GM06990 (cell line): ENCODE data around the gene RASL11B.

Experiments
- DNase-seq: peaks from one replicate; pipeline ENCODE4 v3.0.0-alpha.2; 2011; ENCODE audit not compliant: insufficient read length; ENCODE audit errors: extremely low read depth
- H3K27me3 ChIP-seq: replicated peaks from 2 replicates; pipeline ENCODE4 v1.6.0; 2011; ENCODE audit warnings: low read length; ENCODE audit not compliant: control insufficient read depth, insufficient read depth
- H3K36me3 ChIP-seq: 2 replicates; pipeline ENCODE4 v1.5.1; 2011; ENCODE audit warnings: low read length; ENCODE audit not compliant: control insufficient read depth, insufficient read depth
- H3K4me3 ChIP-seq: replicated peaks from 2 replicates; pipeline ENCODE4 v1.5.1; 2011; ENCODE audit warnings: low read depth, mild to moderate bottlenecking, control low read depth, low read length
- TF ChIP-seq, protein P1 (sequence below): IDR thresholded peaks from 2 replicates; pipeline ENCODE4 v1.5.1; 2011; ENCODE audit warnings: low read length, control low read depth, mild to moderate bottlenecking, inconsistent platforms; ENCODE audit not compliant: insufficient read depth, poor library complexity, severe bottlenecking

The RASL11B gene

DNA sequence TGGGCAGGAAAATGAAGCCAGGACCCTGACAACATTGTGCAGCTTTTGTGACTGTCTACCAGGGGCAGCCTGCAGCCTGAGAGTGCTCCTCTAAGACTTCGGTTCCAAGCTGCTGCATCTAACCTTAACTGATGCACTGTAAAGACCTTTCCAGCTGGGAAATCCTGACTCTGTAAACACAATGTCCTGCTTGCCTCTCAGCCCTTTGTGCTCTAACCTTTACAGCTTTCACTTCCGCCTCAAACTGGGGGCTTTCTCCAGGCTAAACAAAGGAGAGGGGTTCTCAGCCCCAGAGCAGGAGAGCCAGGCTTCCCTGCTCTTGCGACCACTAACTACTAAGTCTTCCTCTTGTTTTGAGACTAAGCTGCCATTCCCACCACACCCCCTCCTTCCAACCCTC is 19.3 kb upstream of the RASL11B start:
- no peak for DNase-seq
- Histone ChIP-seq H3K36me3 (no peaks in the 10 kb centered on the region), H3K27me3 (no peaks in the 10 kb centered on the region), H3K4me3 (no peak overlapping the region)
- TF ChIP-seq, protein P1, sequence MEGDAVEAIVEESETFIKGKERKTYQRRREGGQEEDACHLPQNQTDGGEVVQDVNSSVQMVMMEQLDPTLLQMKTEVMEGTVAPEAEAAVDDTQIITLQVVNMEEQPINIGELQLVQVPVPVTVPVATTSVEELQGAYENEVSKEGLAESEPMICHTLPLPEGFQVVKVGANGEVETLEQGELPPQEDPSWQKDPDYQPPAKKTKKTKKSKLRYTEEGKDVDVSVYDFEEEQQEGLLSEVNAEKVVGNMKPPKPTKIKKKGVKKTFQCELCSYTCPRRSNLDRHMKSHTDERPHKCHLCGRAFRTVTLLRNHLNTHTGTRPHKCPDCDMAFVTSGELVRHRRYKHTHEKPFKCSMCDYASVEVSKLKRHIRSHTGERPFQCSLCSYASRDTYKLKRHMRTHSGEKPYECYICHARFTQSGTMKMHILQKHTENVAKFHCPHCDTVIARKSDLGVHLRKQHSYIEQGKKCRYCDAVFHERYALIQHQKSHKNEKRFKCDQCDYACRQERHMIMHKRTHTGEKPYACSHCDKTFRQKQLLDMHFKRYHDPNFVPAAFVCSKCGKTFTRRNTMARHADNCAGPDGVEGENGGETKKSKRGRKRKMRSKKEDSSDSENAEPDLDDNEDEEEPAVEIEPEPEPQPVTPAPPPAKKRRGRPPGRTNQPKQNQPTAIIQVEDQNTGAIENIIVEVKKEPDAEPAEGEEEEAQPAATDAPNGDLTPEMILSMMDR: no peak

DNA sequence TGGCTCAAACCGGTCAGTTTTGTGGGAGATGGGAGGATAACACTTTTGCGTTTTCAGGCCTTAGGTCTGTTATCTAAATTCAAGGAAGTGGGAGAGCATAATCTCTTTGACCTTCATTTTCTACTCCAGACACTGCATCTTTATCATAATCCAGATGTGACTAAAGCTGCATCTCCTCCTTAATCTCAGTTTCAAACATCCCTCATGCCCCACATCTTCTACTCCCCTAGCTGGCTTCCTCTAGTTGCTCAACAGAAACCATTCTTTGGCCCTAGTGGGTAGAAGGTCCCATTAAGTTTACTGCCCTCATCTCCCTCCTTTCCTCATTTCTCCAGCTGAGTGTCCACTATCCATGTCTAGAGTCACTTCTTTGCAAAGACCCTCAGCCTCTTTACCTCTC is 18.8 kb upstream of the RASL11B start:
- no peaks in the 10 kb centered on the region for H3K36me3 ChIP-seq
- H3K27me3 ChIP-seq: no peaks in the 10 kb centered on the region
- H3K4me3 ChIP-seq: no peak overlapping the region
- TF ChIP-seq, protein P1: no peak
- no peak for DNase-seq

GRCh38 chr4:52843958-52844357 is 18.2 kb upstream of the RASL11B start:
- Histone ChIP-seq H3K36me3 (no peaks in the 10 kb centered on the region), H3K27me3 (no peaks in the 10 kb centered on the region)
- TF ChIP-seq, protein P1: no peak

DNA sequence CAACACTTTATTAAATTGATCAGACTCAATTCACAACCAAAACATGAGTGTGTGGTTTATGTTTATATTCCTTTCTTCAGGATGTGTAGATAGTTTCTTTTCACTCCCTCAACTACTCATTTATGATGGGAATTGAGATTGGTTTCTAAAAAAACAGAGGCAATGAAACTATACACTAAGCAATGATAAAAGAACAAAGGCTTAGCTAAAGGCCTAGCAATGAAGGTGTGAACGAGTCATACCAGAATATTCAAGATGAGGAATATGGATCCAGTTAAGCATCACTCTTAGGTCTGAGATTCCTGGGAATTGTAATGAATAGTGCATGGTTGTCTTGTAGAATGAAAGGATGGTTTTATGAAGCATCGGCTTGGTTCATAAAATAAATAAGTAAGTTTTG is 17.5 kb upstream of the RASL11B start:
- Histone ChIP-seq H3K27me3 (no peaks in the 10 kb centered on the region), H3K4me3 (no peak overlapping the region), H3K36me3 (no peaks in the 10 kb centered on the region)
- DNase-seq: no peak
- TF ChIP-seq, protein P1: no peak

More at GRCh38 chr4:52843958-52844357, 18.2 kb upstream of the RASL11B start:
- H3K4me3 ChIP-seq: no peak overlapping the region
- DNase-seq: no peak

DNA sequence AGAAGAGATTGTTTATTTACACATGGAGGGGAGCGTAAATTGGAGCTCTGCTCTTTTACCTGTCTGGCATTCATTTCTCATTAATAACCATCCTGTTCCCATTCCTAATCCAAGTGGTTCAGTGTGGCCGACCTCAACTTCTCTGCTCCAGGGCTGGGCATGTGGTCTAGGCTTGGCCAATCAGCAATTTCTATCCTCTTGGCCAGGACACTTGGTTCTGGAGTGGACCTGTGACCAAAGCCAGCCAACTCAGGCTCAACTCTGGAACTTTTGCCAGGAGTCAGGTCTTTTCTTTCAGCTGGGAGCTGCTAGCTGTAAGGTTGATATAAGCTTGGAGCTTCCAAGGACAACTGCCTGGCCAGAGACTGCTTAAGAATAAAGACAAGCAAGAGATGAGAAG is 15.6 kb upstream of the RASL11B start:
- DNase-seq: no peak
- TF ChIP-seq, protein P1: no peak
- Histone ChIP-seq H3K36me3 (no peaks in the 10 kb centered on the region), H3K27me3 (no peaks in the 10 kb centered on the region; the same call in none of the 2 replicates), H3K4me3 (no peak overlapping the region)

- Histone ChIP-seq H3K27me3 (no peaks in the 10 kb centered on the region; the same call in none of the 2 replicates), H3K36me3 (no peaks in the 10 kb centered on the region), H3K4me3 (no peak overlapping the region)
- TF ChIP-seq, protein P1: no peak
- DNase-seq: no peak
Measured at GRCh38 chr4:52848254-52848653, 13.9 kb upstream of the RASL11B start.
